Aorta (tissue), 5 donors: ENCODE measurements around the gene XYLT1. TPM values are rescaled to one million over a fixed set of nuclear protein-coding genes. Genes with fewer than 3 reads are reported as not detected.
"Not testable (repeated sequence)": the region's sequence is repeated elsewhere in the genome, so short reads cannot be mapped to it uniquely, and the experiment has no call there.

Experiments
- ATAC-seq: fragments of 200-7000 bp; cut with Tn5 transposase; one replicate; pipeline ENCODE4 v1.9.1; 2022; ENCODE audit warnings: moderate library complexity; ENCODE audit not compliant: low FRiP score
- DNase-seq, 2 donors: peaks; one replicate each; pipeline ENCODE4 v3.0.0-alpha.2; 2020
- H3K27ac ChIP-seq, 2 donors: one replicate each; pipeline ENCODE4 v1.5.1; 2013; ENCODE audit warnings: low read length in 2 of 2, mild to moderate bottlenecking in 2 of 2, moderate library complexity in 2 of 2, control low read depth in 1 of 2, inconsistent platforms in 1 of 2, low read depth in 1 of 2
- H3K27me3 ChIP-seq, 2 donors: one replicate each; pipeline ENCODE4 v1.6.1; 2013; ENCODE audit warnings: control low read depth in 1 of 2, low read length in 1 of 2, mild to moderate bottlenecking in 1 of 2, moderate library complexity in 1 of 2; ENCODE audit not compliant: insufficient read depth in 2 of 2, control insufficient read depth in 1 of 2
- H3K36me3 ChIP-seq, 2 donors: one replicate each; pipeline ENCODE4 v1.6.1; 2013; ENCODE audit warnings: control low read depth in 1 of 2, low read length in 1 of 2, mild to moderate bottlenecking in 1 of 2; ENCODE audit not compliant: insufficient read depth in 2 of 2, control insufficient read depth in 1 of 2
- H3K4me1 ChIP-seq, 2 donors: one replicate each; pipeline ENCODE4 v1.6.1; 2013; ENCODE audit warnings: low read length in 2 of 2, control low read depth in 1 of 2, mild to moderate bottlenecking in 1 of 2, moderate library complexity in 1 of 2; ENCODE audit not compliant: insufficient read depth in 2 of 2, control insufficient read depth in 1 of 2
- H3K4me3 ChIP-seq, 2 donors: one replicate each; pipeline ENCODE4 v1.5.1; 2013; ENCODE audit warnings: low read length in 2 of 2, control low read depth in 1 of 2, mild to moderate bottlenecking in 1 of 2
- H3K9me3 ChIP-seq: one replicate; pipeline ENCODE4 v1.6.1; 2013; ENCODE audit warnings: mild to moderate bottlenecking, low read length; ENCODE audit not compliant: control insufficient read depth
- WGBS, 2 donors: extraction: QIAGEN DNeasy Blood & Tissue Kit; methylation state at CpG; one replicate each; pipeline ENCODE4 v1.1.7; 2013; 5-methylcytosine and 5-hydroxymethylcytosine counted together
- intact Hi-C, 2 donors: fragments of 100-400 bp; cut with DNase I; formaldehyde crosslinking; loops; one replicate each; pipeline versions ENCODE4 v1.14.2 to v1.15.0; 2022
- polyA plus RNA-seq, 2 donors: library from polyadenylated mRNA; stranded (reverse); fragments of 200-250 nt; gene quantifications; one replicate each; pipeline ENCODE4 v1.2.3, GENCODE V29; 2013
- total RNA-seq, 2 donors: library from RNA; stranded (reverse); fragmentation: NEBNext Ultra II Directional; extraction: Animal tissue kit (Norgen Biotek cat#: 25700); gene quantifications; one replicate each; pipeline ENCODE4 v1.2.1, GENCODE V29; 2021
- donor health status: healthy with polysubstance abuse.
- donor health status: Bipolar disorder and iron deficiency.
- donor health status: DM: no; HTN: no; CAD: no.
- donor health status: DM: no; HTN: no; CAD: no.
- donor health status: DM: yes; HTN: yes; CAD: no.

Gene XYLT1
- total and polyA plus RNA-seq, 4 donors = 1.3 to 15.9 (median 8.6) TPM

DNA sequence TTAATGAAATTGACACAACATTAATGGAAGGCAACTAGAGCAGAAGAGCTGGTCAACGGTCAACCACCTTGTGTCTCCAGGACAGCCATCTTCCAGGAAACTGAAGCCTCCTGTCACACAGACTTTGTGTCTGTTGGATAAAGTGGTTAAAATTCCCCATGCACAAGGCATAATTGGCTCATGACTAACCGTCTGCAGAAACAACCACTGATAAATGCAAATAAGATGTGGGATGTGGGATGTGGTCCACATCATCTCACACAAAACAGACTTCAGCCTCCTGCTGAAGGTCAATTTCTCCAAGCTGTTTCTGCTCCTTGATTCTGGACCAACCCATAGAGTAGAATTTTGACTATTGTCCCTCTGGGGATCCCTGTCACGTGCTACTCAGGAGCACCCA lies 26.9 kb upstream of the XYLT1 start:
- intact Hi-C loops = no loop called here
- 73 to 74% methylated on average over 3 of the region's 3 CpGs for WGBS, 2 donors
- Histone ChIP-seq H3K9me3 (no peaks in the 10 kb centered on the region), H3K27me3 (peaks cover 0 to 3% of the 10 kb centered on the region in 2 donors), H3K27ac (no peak overlapping the region), H3K4me1 (no peaks in the 10 kb centered on the region), H3K4me3 (no peak overlapping the region), H3K36me3 (no peaks in the 10 kb centered on the region)
- DNase-seq = no peak
- no peak for ATAC-seq

GRCh38 chr16:17496891-17497290 lies 26.1 kb upstream of the XYLT1 start:
- DNase-seq (no peak), ATAC-seq (no peak)
- Histone ChIP-seq H3K4me1 (no peaks in the 10 kb centered on the region), H3K36me3 (no peaks in the 10 kb centered on the region), H3K27me3 (peaks cover 0 to 3% of the 10 kb centered on the region in 2 donors), H3K27ac (no peak overlapping the region), H3K4me3 (no peak overlapping the region), H3K9me3 (peaks cover 2% of the 10 kb centered on the region)
- intact Hi-C loops = no loop called here

GRCh38 chr16:17493012-17493411 lies 22.3 kb upstream of the XYLT1 start:
- intact Hi-C loops = no loop called here
- Histone ChIP-seq H3K9me3 (peaks cover 2% of the 10 kb centered on the region), H3K4me3 (no peak overlapping the region), H3K27me3 (no peaks in the 10 kb centered on the region), H3K4me1 (no peaks in the 10 kb centered on the region), H3K27ac (no peak overlapping the region), H3K36me3 (no peaks in the 10 kb centered on the region)
- DNase-seq = no peak
- no peak for ATAC-seq

- no peaks in the 10 kb centered on the region for H3K27me3 ChIP-seq
- peaks cover 2% of the 10 kb centered on the region for H3K9me3 ChIP-seq
- no peak for DNase-seq
- intact Hi-C loops = no loop called here
- WGBS, 2 donors = 77 to 82% methylated on average over 4 of the region's 4 CpGs
- H3K27ac ChIP-seq = no peak overlapping the region
- no peak overlapping the region for H3K4me3 ChIP-seq
- no peaks in the 10 kb centered on the region for H3K36me3 ChIP-seq
- no peaks in the 10 kb centered on the region for H3K4me1 ChIP-seq
- no peak for ATAC-seq
These were observed 20.4 kb upstream of the XYLT1 start for GRCh38 chr16:17491140-17491662.

DNA sequence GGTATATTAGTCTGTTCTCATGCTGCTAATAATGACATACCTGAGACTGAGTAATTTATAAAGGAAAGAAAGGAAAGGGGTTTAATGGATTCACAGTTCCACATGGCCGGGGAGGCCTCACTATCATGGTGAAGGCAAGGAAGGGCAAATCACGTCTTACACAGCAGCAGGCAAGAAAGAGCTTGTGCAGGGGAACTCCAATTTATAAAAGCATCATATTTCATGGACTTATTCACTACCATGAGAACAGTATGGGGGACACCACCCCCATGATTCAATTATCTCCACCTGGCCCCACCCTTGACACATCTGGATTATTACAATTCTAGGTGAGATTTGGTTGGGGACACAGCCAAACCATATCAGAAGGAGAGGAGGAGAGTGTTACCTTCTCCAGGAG lies 17.7 kb upstream of the XYLT1 start:
- Histone ChIP-seq H3K27ac (no peak overlapping the region), H3K27me3 (no peaks in the 10 kb centered on the region), H3K36me3 (no peaks in the 10 kb centered on the region), H3K9me3 (peaks cover 2% of the 10 kb centered on the region), H3K4me3 (no peak overlapping the region), H3K4me1 (no peaks in the 10 kb centered on the region)
- 88 to 94% methylated on average over 2 of the region's 2 CpGs for WGBS, 2 donors
- intact Hi-C loops = no loop called here
- no peak for ATAC-seq
- no peak for DNase-seq

DNA sequence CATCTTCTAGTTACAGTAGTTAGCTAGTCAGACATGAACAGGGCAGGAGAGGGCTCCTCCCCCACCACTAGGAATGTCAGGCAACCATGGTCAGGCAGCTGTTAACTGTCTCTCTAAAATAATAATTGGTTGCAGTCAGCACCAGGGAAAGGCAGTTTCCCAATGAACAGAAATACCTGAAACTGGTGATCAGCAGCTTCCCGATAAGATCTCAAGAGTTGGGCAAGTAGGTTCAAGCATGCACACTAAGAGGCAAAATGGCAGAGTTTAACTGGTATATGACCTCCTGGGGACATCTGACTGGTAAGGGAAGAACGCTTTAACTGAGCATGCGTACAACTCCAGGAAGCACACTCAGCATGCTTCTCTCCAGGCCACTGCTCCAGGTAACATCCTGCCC lies 12.6 kb upstream of the XYLT1 start:
- no peaks in the 10 kb centered on the region for H3K36me3 ChIP-seq
- no peaks in the 10 kb centered on the region for H3K4me1 ChIP-seq
- intact Hi-C loops = no loop called here
- peaks cover 0 to 3% of the 10 kb centered on the region in 2 donors for H3K27me3 ChIP-seq
- 76 to 82% methylated on average over 3 of the region's 3 CpGs for WGBS, 2 donors
- H3K4me3 ChIP-seq = no peak overlapping the region
- peaks cover 4% of the 10 kb centered on the region for H3K9me3 ChIP-seq
- H3K27ac ChIP-seq = no peak overlapping the region
- no peak for ATAC-seq
- no peak for DNase-seq

GRCh38 chr16:17482341-17482740 lies 11.6 kb upstream of the XYLT1 start:
- not testable (repeated sequence) for DNase-seq

DNA sequence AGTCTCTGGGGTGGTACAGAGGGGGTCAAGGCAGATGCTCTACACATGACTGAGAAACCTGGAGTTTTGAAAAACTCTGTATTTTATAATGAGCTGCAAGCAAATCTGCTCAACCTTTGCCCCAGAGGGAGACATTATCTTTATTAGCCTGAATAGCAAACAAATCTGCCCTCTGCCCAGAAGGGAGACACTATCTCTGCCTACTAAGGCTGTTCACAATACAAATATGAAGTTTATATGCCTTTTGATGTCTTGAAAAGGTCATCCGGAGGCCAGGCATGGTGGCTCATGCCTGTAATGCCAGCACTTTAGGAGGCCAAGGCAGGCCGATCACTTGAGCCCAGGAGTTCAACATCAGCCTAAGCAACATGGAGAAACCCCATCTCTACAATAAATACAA lies 11.0 kb upstream of the XYLT1 start:
- Histone ChIP-seq H3K9me3 (peaks cover 4% of the 10 kb centered on the region), H3K27me3 (peaks cover 0 to 3% of the 10 kb centered on the region in 2 donors), H3K4me3 (no peak overlapping the region), H3K27ac (no peak overlapping the region), H3K36me3 (no peaks in the 10 kb centered on the region), H3K4me1 (no peaks in the 10 kb centered on the region)
- intact Hi-C loops = no loop called here
- DNase-seq (no peak), ATAC-seq (no peak)
- WGBS, 2 donors = 93% methylated on average over 2 of the region's 2 CpGs

More at GRCh38 chr16:17482341-17482740, 11.6 kb upstream of the XYLT1 start:
- H3K36me3 ChIP-seq, ATAC-seq, H3K4me1 ChIP-seq, intact Hi-C loops, H3K4me3 ChIP-seq, H3K9me3 ChIP-seq, H3K27me3 ChIP-seq, H3K27ac ChIP-seq: not testable (repeated sequence)
- 74 to 84% methylated on average over 4 of the region's 4 CpGs for WGBS, 2 donors

- intact Hi-C loops = loop anchor here (5.0 to 10.0 kb wide), 2 partner anchors 98 to 100 kb away; no protein-coding TSS in a partner anchor
- WGBS, 2 donors = 85 to 88% methylated on average over 6 of the region's 6 CpGs
- not testable (repeated sequence) for H3K27me3 ChIP-seq, H3K4me1 ChIP-seq, H3K9me3 ChIP-seq, ATAC-seq, DNase-seq, H3K4me3 ChIP-seq, H3K36me3 ChIP-seq, H3K27ac ChIP-seq
These were observed 6.4 kb upstream of the XYLT1 start for GRCh38 chr16:17477260-17477545.
